ENCODE measurements around the gene EP300.
"Not testable (repeated sequence)": the region's sequence is repeated elsewhere in the genome, so short reads cannot be mapped to it uniquely, and the experiment has no call there.

The EP300 gene
- total RNA-seq = 32.5 to 255 (median 62.0) reads per million in 18 experiments

GRCh38 chr22:41092023-41092817, at the start of gene EP300:
TSS of gene EP300 (plus strand) at chr22:41092592. CDS start at chr22:41093005, 413 bp downstream.
- peak; percentile 71 to 73 for DNase-seq

GRCh38 chr22:41043722-41044121, 48.7 kb upstream of the EP300 start:
- peak; percentile 86 to 91 for DNase-seq

- not testable (repeated sequence) for DNase-seq
These were observed 46.8 kb upstream of the EP300 start for GRCh38 chr22:41045575-41045974.

DNA sequence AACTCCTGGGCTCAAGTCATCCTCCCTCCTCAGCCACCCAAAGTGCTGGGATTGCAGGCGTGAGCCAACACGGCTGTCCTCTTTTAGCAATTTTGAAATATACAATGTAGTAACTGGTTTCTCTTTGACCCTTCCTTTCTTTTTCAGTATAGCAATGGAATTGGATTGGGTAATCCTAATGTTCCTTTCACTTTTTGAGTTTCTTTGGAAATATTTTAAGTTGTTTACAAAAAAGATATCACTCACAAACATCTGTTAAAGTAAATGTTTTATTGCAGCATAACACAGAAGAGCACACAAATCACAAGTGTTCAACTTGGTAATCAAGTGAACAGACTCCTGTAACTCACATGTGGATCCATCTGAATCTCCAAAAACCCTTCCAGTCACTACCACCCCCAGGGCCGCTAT, 44.6 kb upstream of the EP300 start:
- DNase-seq = peak; percentile 43 to 70

DNA sequence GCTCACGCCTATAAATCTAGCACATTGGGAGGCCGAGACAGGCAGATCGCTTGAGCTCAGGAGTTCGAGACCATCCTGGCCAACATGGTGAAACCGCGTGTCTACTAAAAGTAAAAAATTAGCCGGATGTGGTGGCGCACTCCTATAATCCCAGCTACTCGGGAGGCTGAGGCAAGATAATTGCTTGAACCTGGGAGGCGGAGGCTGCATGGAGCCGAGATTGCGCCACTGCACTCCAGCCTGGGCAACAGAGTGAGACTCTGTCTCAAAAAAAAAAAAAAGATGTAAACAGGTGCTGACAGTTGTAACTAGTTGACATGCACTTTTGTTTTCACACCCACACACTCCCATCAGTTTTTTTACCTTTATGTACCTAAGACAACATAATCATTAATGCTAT, 44.0 kb upstream of the EP300 start:
- DNase-seq = not testable (repeated sequence)

- peak; percentile 22 to 27 for DNase-seq
These were observed 43.3 kb upstream of the EP300 start for GRCh38 chr22:41048791-41049717.

- not testable (repeated sequence) for DNase-seq
These were observed 42.6 kb upstream of the EP300 start for GRCh38 chr22:41049795-41050194.

GRCh38 chr22:41050883-41051282, 41.5 kb upstream of the EP300 start:
- no peak for DNase-seq

DNA sequence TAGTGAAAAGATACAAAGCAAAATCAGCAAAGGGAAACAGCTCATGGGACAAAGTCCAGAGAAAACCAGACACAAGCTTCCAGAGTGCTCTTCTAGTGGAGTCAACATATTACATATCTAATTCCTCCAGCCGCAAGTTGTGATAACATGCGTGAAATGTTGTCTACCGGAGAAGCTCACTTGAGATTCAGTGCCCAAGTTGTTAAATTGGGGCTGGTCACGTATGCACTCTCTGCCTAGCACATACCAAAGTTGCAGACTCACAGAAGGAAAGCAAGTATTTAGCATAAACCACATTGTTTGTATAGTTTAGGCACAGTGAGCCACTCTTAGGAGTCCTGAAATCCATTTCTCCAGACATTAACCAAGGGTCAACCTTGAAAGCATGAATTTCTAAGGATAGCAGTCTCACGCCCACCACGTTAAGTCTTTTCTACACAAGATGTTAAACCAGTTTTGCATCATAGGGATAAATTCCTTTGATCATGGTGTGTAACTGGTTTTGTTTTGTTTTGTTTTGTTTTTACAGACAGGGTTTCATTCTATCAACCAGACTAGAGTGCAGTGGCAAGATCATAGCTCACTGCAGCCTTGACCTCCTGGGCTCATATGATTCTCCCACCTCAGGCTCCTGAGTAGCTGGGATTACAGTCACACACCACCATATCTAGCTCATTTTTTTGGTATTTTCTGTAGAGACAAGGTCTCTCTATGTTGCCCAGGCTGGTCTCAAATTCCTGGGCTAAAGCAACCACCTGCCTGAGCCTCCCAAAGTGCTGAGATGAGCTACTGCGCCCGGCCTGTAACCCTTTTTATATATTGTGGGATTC, 39.5 kb upstream of the EP300 start:
- no peak for DNase-seq

DNA sequence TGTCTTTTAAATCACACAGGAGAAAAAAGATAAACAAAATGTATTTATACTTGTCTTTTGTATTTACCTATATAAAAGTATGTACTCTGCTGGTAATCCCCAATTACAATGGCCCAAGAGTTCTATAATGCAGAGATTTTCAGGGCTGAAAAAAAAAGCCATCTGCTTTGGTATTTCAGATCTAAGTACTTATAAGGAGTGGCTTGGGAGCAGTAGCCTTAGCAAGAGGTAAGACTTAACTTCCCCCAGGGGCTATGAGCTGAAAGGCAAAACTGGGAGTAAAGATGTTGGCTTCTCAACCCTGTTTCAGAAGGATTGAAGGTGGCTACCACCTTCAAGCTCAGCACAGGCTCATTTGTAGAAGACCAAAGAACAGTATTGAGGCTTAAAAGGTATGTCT, 35.3 kb upstream of the EP300 start:
- DNase-seq = no peak

DNA sequence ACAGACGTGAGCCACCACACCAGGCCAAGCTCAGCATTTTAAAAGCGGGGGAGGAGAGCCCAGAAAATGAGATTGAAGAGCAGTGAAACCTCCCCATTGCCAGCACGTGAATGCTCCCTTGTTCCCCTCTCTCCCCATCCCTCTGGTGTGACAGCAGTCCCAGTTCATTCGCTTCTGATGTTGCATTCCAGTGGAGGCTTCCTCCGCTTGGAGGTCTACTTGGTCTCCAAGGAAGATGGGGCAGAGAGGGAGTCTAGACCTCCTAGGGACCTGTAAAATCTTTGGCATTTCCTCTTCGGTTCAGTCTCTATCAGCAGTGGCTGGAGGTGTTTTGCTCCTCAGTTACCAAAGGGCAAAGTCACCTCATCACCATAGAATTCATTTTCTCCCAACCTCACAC, 30.2 kb upstream of the EP300 start:
- DNase-seq = no peak

DNA sequence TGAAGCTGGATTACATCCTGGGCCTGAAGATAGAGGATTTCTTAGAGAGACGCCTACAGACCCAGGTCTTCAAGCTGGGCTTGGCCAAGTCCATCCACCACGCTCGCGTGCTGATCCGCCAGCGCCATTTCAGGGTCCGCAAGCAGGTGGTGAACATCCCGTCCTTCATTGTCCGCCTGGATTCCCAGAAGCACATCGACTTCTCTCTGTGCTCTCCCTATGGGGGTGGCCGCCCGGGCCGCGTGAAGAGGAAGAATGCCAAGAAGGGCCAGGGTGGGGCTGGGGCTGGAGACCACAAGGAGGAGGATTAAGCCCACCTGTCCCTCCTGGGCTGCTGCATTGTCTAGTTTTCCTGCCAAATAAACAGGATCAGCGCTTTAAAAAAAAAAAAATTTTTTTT, 28.1 kb upstream of the EP300 start:
- not testable (repeated sequence) for DNase-seq

GRCh38 chr22:41066341-41066740, 26.1 kb upstream of the EP300 start:
- not testable (repeated sequence) for DNase-seq

DNA sequence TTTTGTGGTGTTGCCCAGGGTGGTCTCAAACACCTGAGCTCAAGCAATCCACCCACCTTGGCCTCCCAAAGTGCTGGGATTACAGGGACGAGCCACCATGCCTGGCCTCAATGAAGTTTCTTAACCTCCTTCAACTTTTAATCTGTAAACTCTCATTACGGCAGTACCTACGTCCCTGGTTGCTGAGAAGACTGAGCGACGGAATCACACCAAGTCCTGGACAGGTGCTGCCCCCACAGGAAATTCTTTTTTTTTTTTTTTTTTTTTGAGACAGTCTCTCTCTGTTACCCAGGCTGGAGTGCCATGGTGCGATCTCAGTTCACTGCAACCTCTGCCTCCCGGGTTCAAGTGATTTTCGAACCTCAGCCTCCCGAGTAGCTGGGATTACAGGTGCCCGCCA, 24.4 kb upstream of the EP300 start:
- not testable (repeated sequence) for DNase-seq

DNA sequence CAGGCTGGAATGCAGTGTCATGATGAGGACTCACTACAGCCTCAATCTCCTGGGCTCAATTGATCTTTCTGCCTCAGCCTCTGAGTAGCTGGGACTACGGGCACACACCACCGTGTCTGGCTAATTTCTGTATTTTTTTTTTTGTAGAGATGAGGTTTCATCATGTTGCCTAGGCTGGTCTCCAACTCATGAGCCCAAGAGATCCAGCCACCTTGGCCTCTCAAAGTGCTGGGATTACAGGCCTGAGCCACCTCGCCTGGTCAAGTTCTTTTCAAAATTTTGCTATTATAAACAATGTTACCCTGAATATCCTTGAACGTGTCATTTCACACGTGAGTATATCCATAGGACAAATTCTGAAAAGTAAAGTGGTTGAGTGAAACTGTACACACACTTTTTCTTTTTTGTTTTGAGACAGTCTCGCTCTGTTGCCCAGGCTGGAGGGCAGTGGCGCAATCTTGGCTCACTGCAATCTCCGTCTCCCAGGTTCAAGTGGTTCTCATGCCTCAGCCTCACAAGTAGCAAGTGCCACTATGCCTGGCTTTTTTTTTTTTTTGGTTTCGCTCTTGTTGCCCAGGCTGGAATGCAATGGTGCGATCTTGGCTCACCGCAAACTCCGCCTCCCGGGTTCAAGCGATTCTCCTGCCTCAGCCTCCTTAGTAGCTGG, 21.6 kb upstream of the EP300 start:
- DNase-seq = no peak

DNA sequence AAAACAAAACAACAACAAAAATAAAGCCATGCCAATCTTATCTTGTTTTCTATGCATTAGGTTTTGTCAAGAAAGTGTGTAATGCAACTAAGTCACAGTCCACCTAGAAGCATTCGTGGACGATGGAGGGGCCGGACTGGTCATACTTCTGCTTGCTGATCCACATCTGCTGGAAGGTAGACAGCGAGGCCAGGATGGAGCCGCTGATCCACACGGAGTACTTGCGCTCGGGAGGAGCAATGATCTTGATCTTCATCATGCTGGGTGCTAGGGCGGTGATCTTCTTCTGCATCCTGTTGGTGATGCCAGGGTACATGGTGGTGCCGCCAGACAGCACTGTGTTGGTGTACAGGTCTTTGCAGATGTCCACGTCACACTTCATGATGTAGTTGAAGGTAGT, 18.3 kb upstream of the EP300 start:
- DNase-seq = no peak

GRCh38 chr22:41074466-41074865, 17.9 kb upstream of the EP300 start:
- no peak for DNase-seq

DNA sequence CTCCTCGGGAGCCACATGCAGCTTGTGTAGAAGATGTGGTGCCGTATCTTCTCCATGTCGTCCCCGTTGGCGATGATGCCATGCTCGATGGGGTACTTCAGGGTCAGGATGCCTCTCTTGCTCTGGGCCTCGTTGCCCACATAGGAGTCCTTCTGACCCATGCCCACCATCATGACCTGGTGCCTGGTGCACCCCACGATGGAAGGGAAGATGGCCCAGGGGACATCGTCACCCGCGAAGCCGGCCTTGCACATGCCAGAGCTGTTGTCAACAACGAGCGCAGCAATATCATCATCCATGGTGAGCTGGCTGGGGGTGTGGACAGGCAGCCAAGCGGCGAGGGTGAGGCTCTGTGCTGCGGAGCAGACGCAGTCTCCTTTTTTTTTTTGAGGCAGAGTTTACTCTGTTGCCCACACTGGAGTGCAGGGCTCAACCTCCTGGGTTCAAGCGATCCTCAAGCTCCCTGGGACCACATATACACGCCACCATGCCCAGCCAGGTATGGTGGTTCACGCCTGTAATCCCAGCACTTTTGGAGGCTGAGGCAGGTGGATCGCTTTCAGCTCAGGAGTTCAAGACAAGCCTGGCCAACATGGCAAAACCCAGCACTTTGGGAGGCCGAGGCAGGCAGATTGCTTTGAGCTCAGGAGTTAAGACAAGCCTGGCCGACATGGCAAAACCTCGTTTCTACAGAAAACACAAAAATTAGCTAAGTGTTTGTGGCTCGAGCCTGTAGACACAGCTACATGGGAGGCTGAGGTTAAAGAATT, 17.3 kb upstream of the EP300 start:
- no peak for DNase-seq

DNA sequence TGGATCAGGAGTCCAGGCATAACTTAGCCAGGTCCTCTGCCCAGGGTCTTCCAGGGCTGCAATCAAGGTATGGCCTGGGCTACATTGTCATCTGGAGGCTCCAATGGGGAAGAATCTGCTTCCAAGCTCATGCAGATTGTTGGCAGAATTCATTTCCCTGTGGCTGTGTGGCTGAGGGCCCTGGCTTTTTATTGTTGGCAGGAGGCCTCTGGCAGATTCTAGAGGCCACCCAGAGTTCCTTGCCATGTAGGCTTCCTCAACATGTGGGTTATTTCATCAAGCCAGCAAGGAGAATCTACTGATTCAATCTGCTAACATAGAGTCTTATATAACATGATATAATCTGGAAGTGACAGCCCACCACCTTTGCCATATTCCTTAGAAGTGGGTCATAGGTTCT, 16.4 kb upstream of the EP300 start:
- DNase-seq = no peak

DNA sequence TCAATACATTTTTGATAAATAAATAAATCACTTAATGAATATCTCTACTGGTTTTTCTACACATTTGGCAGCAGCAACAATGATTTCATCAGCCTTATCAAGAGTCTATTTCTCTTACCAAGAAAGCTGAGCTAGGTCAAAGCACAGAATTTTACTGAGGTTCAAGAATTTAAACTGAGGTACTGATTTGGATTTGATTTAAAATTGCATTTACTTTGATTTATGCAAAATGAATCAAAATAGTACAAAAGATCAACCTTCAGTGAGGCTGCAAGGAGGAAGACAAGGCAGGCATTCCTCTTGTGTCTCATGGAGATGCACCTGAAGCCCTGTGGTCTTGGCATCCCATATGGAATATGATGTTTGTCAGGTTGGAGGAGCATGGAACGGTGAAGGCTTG, 15.5 kb upstream of the EP300 start:
- DNase-seq = no peak

DNA sequence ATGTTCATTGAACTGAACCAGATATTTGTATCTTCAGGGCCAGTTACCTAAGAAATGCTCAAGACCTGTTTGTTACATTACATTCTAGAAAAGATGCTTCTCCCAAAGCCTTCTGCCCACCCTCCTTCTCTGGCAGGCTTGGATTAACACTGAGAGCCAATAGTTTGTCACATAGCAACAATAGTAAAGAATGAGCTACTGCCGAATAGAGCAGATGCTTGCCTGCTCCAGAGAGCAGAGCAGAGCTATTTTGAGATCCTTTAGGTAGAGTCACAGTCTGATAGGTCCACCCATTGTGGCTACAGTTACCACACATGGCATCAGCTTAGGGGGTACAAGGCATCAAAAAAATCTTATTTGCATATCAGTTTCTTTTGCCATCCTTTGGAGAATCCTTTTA, 13.5 kb upstream of the EP300 start:
- DNase-seq = no peak
